ENCODE measurements around the gene MGAT3. TPM values are rescaled to one million over a fixed set of nuclear protein-coding genes. Genes with fewer than 3 reads are reported as not detected.

The MGAT3 gene
- total and polyA plus RNA-seq, 9 of the 15 experiments (the other 6 are each of a cell fraction or from before 2014, with no cell fraction given) = 0.10 to 11.5 (median 4.6) TPM

- H3K27ac ChIP-seq (ENCODE audit: extremely low read depth, low read depth, low read length) = no peak overlapping the region
- no peaks in the 10 kb centered on the region for H4K20me1 ChIP-seq (replicated peaks; ENCODE audit: control insufficient read depth, insufficient read depth, low read length)
- no peaks in the 10 kb centered on the region for H3K27me3 ChIP-seq (ENCODE audit: control insufficient read depth in 2 of 2, insufficient read depth in 2 of 2, low read length in 2 of 2)
- H3K9me1 ChIP-seq (ENCODE audit: control insufficient read depth, insufficient read depth, low read length) = no peaks in the 10 kb centered on the region
- H2AFZ ChIP-seq (ENCODE audit: low read depth, low read length) = no peak overlapping the region
- ChIA-PET CTCF (ENCODE audit: low intra/inter-chr PET ratio) (no interaction called here), POLR2A (interaction anchor here (0.6 to 1.8 kb wide), 7 partner anchors 10 to 1927 kb away, joined by 3 to 12 read pairs (median 3); partner anchors contain the start of genes ATF4 and MIEF1)
- no peak for TF ChIP-seq ZBED1 (IDR thresholded peaks at IDR 0.05)
- TF ChIP-seq ZNF778 (CRISPR knock-in tag; IDR thresholded peaks at IDR 0.05) = no peak
- TF ChIP-seq TOE1 (IDR thresholded peaks at IDR 0.05; ENCODE audit: borderline replicate concordance) = no peak
- no peak for TF ChIP-seq TOE1 (CRISPR knock-in tag; IDR thresholded peaks at IDR 0.05; ENCODE audit: borderline replicate concordance, low read depth)
- no peak for TF ChIP-seq RERE (CRISPR knock-in tag; IDR thresholded peaks at IDR 0.05; ENCODE audit: borderline replicate concordance)
- TF ChIP-seq ZNF586 (CRISPR knock-in tag; conservative IDR thresholded peaks at IDR 0.05) = no peak
- TF ChIP-seq ZBTB5 (IDR thresholded peaks at IDR 0.05) = no peak
- TF ChIP-seq SMARCC2 (IDR thresholded peaks at IDR 0.05; ENCODE audit: low read depth) = no peak
- no peak for TF ChIP-seq ETV6 (IDR thresholded peaks at IDR 0.05; ENCODE audit: borderline replicate concordance in 1 of 2, low read depth in 2 of 2, low read length in 1 of 2)
- no peak for TF ChIP-seq ETV6 (CRISPR knock-in tag; IDR thresholded peaks at IDR 0.05; ENCODE audit: borderline replicate concordance)
- intact Hi-C loops (cut with micrococcal nuclease) (no loop called here), in situ Hi-C loops (cut with MboI) (no loop called here)
- no peaks in the 10 kb centered on the region for H3K9me3 ChIP-seq (replicated peaks; ENCODE audit: control insufficient read depth, insufficient read depth, low read depth, low read length)
- H3K4me1 ChIP-seq (replicated peaks in 1 of 2; ENCODE audit: control insufficient read depth in 2 of 2, insufficient read depth in 2 of 2, low read length in 2 of 2) = peaks cover 39 to 48% of the 10 kb centered on the region in 2 experiments
- H3K79me2 ChIP-seq (ENCODE audit: control insufficient read depth, insufficient read depth, low read length) = peaks cover 26% of the 10 kb centered on the region; the same call in 2 of the 3 replicates
- ATAC-seq = no peak
- whole genome bisulfite sequencing (ENCODE audit: insufficient coverage, low coverage, missing lambda C conversion rate) = 63% methylated on average over 6 of the region's 9 CpGs
- no TSS peak for BruUV-seq (replicated peaks)
- DNase-seq (ENCODE audit: extremely low read depth in 1 of 4, low spot score in 3 of 4) = no peak
- no peak overlapping the region for H3K4me2 ChIP-seq (ENCODE audit: insufficient read depth, low read length)
- H3K9ac ChIP-seq (ENCODE audit: insufficient read depth in 1 of 2, low read depth in 2 of 2, low read length in 2 of 2) = peak overlapping the region in 1 of 2 experiments; percentile 75; a peak in 2 of 4 replicates
- no peak for FAIRE-seq
- no peak overlapping the region for H3K4me3 ChIP-seq
- H3K36me3 ChIP-seq (ENCODE audit: control insufficient read depth, insufficient read depth, low read length) = peaks cover 10% of the 10 kb centered on the region; the same call in 1 of the 3 replicates
These were observed 34.3 kb downstream of the MGAT3 start for GRCh38 chr22:39490966-39491680.
